K562 (cell line): ENCODE results near the gene CHD8. TPM values are rescaled to one million over a fixed set of nuclear protein-coding genes. Genes with fewer than 3 reads are reported as not detected.
A peak's percentile ranks its signal among the peaks of the same experiment; 100 is the strongest.

Source experiments
- BHLHE40 ChIP-seq: IDR thresholded peaks from 2 replicates; pipeline ENCODE4 v1.6.1; 2011; ENCODE audit warnings: low read length, improper control_type of control experiment
- C11orf30 ChIP-seq: fragments of 450-650 bp; IDR thresholded peaks from 2 replicates; pipeline ENCODE4 v1.6.1; 2016; ENCODE audit warnings: low read depth, mild to moderate bottlenecking
- ERF ChIP-seq: fragments of 450-650 bp; formaldehyde crosslinking; IDR thresholded peaks from 2 replicates; pipeline ENCODE4 v1.4.0; 2020; ENCODE audit warnings: mild to moderate bottlenecking, mixed read lengths
- ETV1 ChIP-seq: fragments of 450-650 bp; conservative IDR thresholded peaks from 2 replicates; pipeline ENCODE4 v1.6.1; 2016; ENCODE audit warnings: missing genetic modification characterization, control low read depth, low read depth, missing compliant biosample characterization
- MXD1 ChIP-seq: fragments of 250-450 bp; sonication (Bioruptor Pico); IDR thresholded peaks from 2 replicates; pipeline ENCODE4 v1.8.0; 2021; ENCODE audit warnings: borderline replicate concordance, mild to moderate bottlenecking, moderate library complexity; ENCODE audit not compliant: poor library complexity, severe bottlenecking
- NCOA6 ChIP-seq: fragments of 450-650 bp; IDR thresholded peaks from 2 replicates; pipeline ENCODE4 v1.6.1; 2017; ENCODE audit warnings: mild to moderate bottlenecking
- NR4A1 ChIP-seq, 2 experiments: fragments of 250-450 bp in 1 of 2; fragments of 450-650 bp in 1 of 2; sonication (Bioruptor Pico) in 1 of 2; IDR thresholded peaks; 2 replicates each; pipeline versions ENCODE4 v1.4.0 to v1.6.1; 2016 to 2020; ENCODE audit warnings: mild to moderate bottlenecking in 2 of 2, missing compliant biosample characterization in 1 of 2, missing genetic modification characterization in 1 of 2, moderate library complexity in 1 of 2
- POLR3A ChIP-seq: IDR thresholded peaks from 2 replicates; pipeline ENCODE4 v1.6.1; 2011; ENCODE audit warnings: borderline replicate concordance, mild to moderate bottlenecking, moderate library complexity; ENCODE audit not compliant: insufficient read length, insufficient read depth; ENCODE audit errors: extremely low read depth
- SAFB ChIP-seq: fragments of 200-400 bp; formaldehyde crosslinking; IDR thresholded peaks from 2 replicates; pipeline ENCODE4 v1.6.1; 2017; ENCODE audit warnings: low read depth, low read length, borderline replicate concordance
- STAT5A ChIP-seq: IDR thresholded peaks from 2 replicates; pipeline ENCODE4 v1.6.1; 2012; ENCODE audit warnings: low read length, inconsistent platforms, borderline replicate concordance
- TSC22D4 ChIP-seq: fragments of 450-650 bp; IDR thresholded peaks from 2 replicates; pipeline ENCODE4 v1.6.1; 2016; ENCODE audit warnings: missing genetic modification characterization, missing biosample characterization, control low read depth
- XRCC4 ChIP-seq: IDR thresholded peaks from one replicate; pipeline ENCODE4 v1.6.1; 2011; ENCODE audit not compliant: insufficient read depth, insufficient read length; ENCODE audit errors: extremely low read depth
- ZFPM2 ChIP-seq: fragments of 250-450 bp; sonication (Bioruptor Pico); IDR thresholded peaks from 2 replicates; pipeline ENCODE4 v1.5.1; 2022; ENCODE audit warnings: mild to moderate bottlenecking
- polyA plus RNA-seq, 8 experiments: library from polyadenylated mRNA; depleted of rRNA in 4 of 8; stranded (reverse) in 5 of 8; unstranded in 3 of 8; fragments of >200 nt; fragmentation: Nextera tagmentation in 2 of 8; fragmentation: Illumina TruSeq in 1 of 8; extraction: Ambion mirVana in 2 of 8; extraction: Trizol in 1 of 8; gene quantifications; 2 replicates each; pipeline versions ENCODE4 v1.2.1 to v1.2.3, GENCODE V29; 2011 to 2014; ENCODE audit warnings: inconsistent platforms in 1 of 8, missing spikeins in 1 of 8
- total RNA-seq, 7 experiments: library from RNA; depleted of rRNA in 6 of 7; stranded (reverse); fragments of >200 nt in 6 of 7; fragmentation: Illumina TruSeq in 2 of 7; extraction: Trizol in 2 of 7; gene quantifications; 2 replicates each; pipeline versions ENCODE4 v1.2.1 to v1.2.3, GENCODE V29; 2011 to 2021; ENCODE audit warnings: low replicate concordance in 1 of 7
- TF ChIP-seq, protein P1 (sequence below): sonication (generic); formaldehyde crosslinking; IDR thresholded peaks from 2 replicates; pipeline ENCODE4 v1.8.0; 2022; ENCODE audit warnings: missing genetic modification reagents, mild to moderate bottlenecking, borderline replicate concordance
- TF ChIP-seq, protein P2 (sequence below), 2 experiments: fragments of 450-650 bp in 1 of 2; sonication (generic) in 1 of 2; formaldehyde crosslinking in 1 of 2; IDR thresholded peaks; 2 replicates each; pipeline versions ENCODE4 v1.7.1 to v1.9.0; 2016 to 2022; ENCODE audit warnings: inconsistent platforms in 1 of 2, mild to moderate bottlenecking in 1 of 2, missing genetic modification reagents in 1 of 2

Gene CHD8
- total and polyA plus RNA-seq, 9 of the 15 experiments (the other 6 are each of a cell fraction or from before 2014, with no cell fraction given) = 11.1 to 51.2 (median 32.8) TPM

DNA sequence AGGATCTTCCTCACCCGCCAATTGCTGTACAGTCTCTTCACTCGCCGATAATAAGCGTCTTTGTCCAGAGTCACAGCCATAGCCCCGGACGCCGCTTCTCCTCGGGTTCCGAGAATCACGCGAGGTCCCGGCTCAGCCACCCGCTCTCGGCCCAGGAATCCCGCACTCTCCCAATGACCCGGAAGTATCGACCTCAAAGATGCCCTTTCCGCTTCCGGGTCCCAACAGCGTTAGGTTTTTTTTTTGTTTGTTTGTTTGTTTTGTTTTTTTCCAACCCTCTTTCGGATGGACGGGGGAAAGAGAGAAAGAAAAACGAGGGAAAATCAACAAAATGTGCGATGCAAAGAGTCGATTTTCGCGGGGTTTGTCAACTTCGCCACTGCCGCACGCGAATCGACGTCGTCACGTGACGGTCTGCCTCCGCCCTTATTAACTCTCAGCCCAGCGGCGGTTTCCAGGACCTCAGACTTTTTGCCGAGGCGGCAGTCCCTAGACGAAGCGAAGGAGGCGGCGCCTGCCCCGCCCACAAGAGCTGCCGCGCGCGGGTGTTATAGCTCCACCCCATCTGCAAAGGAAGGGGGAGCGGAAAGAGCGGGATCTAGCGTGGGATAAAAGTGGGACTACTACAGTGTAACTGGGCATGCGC, 72.0 kb downstream of the CHD8 start, which contains the start of gene SUPT16H (continued):
- TF ChIP-seq NR4A1 (CRISPR knock-in tag; IDR thresholded peaks at IDR 0.05) (no peak), NR4A1 (tag; IDR thresholded peaks at IDR 0.05) (no peak), STAT5A (no peak), C11orf30 (peak; percentile 82), SAFB (no peak), ZFPM2 (no peak), POLR3A (no peak), TSC22D4 (tag) (no peak), XRCC4 (no peak), NCOA6 (no peak), ETV1 (tag) (peak; percentile 32; the same call in 1 of the 2 replicates), ERF (CRISPR knock-in tag) (no peak), BHLHE40 (peak; percentile 95), MXD1 (CRISPR knock-in tag) (no peak)
- TF ChIP-seq, protein P1, sequence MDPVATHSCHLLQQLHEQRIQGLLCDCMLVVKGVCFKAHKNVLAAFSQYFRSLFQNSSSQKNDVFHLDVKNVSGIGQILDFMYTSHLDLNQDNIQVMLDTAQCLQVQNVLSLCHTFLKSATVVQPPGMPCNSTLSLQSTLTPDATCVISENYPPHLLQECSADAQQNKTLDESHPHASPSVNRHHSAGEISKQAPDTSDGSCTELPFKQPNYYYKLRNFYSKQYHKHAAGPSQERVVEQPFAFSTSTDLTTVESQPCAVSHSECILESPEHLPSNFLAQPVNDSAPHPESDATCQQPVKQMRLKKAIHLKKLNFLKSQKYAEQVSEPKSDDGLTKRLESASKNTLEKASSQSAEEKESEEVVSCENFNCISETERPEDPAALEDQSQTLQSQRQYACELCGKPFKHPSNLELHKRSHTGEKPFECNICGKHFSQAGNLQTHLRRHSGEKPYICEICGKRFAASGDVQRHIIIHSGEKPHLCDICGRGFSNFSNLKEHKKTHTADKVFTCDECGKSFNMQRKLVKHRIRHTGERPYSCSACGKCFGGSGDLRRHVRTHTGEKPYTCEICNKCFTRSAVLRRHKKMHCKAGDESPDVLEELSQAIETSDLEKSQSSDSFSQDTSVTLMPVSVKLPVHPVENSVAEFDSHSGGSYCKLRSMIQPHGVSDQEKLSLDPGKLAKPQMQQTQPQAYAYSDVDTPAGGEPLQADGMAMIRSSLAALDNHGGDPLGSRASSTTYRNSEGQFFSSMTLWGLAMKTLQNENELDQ (CRISPR knock-in tag) = no peak
- TF ChIP-seq, protein P2, sequence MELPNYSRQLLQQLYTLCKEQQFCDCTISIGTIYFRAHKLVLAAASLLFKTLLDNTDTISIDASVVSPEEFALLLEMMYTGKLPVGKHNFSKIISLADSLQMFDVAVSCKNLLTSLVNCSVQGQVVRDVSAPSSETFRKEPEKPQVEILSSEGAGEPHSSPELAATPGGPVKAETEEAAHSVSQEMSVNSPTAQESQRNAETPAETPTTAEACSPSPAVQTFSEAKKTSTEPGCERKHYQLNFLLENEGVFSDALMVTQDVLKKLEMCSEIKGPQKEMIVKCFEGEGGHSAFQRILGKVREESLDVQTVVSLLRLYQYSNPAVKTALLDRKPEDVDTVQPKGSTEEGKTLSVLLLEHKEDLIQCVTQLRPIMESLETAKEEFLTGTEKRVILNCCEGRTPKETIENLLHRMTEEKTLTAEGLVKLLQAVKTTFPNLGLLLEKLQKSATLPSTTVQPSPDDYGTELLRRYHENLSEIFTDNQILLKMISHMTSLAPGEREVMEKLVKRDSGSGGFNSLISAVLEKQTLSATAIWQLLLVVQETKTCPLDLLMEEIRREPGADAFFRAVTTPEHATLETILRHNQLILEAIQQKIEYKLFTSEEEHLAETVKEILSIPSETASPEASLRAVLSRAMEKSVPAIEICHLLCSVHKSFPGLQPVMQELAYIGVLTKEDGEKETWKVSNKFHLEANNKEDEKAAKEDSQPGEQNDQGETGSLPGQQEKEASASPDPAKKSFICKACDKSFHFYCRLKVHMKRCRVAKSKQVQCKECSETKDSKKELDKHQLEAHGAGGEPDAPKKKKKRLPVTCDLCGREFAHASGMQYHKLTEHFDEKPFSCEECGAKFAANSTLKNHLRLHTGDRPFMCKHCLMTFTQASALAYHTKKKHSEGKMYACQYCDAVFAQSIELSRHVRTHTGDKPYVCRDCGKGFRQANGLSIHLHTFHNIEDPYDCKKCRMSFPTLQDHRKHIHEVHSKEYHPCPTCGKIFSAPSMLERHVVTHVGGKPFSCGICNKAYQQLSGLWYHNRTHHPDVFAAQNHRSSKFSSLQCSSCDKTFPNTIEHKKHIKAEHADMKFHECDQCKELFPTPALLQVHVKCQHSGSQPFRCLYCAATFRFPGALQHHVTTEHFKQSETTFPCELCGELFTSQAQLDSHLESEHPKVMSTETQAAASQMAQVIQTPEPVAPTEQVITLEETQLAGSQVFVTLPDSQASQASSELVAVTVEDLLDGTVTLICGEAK (IDR thresholded peaks at IDR 0.05) = peak; percentile 98
- TF ChIP-seq, protein P2 (CRISPR knock-in tag; IDR thresholded peaks at IDR 0.05) = no peak
